ENCODE data around the gene IFIT1.
"Not testable (repeated sequence)": the region's sequence is repeated elsewhere in the genome, so short reads cannot be mapped to it uniquely, and the experiment has no call there.

IFIT1 gene

DNA sequence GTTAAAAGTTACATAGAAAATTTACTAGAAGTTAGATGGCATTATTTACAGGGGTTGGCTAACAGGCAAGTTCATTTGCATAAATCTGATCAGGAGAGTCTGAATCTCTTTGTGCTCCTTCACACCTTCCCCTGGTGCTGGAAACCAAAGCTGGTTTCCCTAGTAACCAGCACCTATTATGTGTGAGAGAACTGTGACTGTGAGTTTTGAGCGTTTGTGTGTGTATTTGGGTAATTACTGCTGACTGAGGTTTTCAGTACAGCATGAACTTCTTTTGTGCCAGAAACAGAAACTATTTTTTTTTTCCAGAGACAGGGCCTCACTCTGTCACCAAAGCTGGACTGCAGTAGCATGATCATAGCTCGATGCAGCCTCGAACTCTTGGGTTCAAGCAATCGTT lies 24.9 kb upstream of the IFIT1 start:
- DNase-seq (ENCODE audit: low read depth) = no peak

DNA sequence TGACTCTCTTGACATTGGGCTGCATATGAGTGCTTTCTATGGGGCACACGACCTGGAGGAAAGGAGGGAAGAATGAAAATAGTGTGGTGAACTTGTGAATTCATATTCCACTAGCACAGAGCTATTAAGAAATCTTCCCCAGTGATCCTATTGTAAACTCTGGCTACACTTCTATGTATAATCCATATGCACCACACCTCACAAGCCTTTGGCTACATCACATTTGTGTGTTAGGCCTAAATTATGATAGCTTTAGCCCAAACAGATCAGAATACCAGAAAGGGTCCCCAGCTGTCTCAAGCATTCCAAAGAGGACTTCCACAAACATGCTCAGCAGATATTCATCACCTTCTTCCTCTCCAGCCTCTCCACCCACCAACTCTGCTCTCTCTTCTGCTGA lies 24.3 kb upstream of the IFIT1 start:
- no peak for DNase-seq (ENCODE audit: low read depth)

GRCh38 chr10:89369156-89370105 lies 23.0 kb upstream of the IFIT1 start:
- DNase-seq (ENCODE audit: low read depth) = no peak

DNA sequence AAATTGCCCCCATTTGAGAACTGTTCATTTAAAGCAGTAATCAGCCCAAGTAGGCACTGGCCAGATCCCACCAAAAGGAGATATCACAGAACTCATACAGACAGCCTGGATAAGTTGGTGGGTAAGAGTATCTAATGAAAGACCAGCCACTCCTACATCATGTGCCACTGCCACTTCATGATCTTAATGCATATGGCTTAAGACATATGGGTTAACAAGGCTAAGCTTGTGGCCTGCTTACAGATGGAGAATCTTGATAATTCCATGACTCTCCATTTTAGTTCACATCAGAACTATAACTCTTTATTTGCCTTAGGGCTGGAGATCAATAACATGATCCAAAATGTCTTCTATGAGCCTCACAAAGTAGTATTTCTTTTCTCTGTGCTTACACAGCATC lies 21.3 kb upstream of the IFIT1 start:
- no peak for DNase-seq (ENCODE audit: low read depth)

DNA sequence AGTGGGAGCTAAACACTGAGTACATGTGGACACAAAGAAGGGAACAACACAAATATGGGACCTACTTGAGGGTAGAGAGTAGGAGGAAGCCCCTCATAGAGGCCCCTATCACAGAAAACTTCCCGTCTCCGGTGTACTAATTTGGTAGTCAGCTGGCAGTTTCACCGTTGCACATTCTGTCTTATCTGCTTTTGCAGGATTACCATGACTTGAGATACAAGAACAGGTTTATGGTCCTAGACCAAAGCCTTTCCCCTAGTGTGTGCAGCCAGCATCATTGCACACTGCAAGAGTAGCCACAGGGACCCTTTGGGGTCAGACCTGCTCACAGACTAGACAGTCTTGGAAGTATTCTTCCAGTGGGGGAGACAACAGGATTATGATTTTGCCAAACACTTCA lies 20.4 kb upstream of the IFIT1 start:
- DNase-seq (ENCODE audit: low read depth) = no peak

GRCh38 chr10:89373916-89374711 lies 18.3 kb upstream of the IFIT1 start:
- no peak for DNase-seq (ENCODE audit: low read depth)

- DNase-seq (ENCODE audit: low read depth) = no peak
These were observed 17.7 kb upstream of the IFIT1 start for GRCh38 chr10:89374713-89375141.

DNA sequence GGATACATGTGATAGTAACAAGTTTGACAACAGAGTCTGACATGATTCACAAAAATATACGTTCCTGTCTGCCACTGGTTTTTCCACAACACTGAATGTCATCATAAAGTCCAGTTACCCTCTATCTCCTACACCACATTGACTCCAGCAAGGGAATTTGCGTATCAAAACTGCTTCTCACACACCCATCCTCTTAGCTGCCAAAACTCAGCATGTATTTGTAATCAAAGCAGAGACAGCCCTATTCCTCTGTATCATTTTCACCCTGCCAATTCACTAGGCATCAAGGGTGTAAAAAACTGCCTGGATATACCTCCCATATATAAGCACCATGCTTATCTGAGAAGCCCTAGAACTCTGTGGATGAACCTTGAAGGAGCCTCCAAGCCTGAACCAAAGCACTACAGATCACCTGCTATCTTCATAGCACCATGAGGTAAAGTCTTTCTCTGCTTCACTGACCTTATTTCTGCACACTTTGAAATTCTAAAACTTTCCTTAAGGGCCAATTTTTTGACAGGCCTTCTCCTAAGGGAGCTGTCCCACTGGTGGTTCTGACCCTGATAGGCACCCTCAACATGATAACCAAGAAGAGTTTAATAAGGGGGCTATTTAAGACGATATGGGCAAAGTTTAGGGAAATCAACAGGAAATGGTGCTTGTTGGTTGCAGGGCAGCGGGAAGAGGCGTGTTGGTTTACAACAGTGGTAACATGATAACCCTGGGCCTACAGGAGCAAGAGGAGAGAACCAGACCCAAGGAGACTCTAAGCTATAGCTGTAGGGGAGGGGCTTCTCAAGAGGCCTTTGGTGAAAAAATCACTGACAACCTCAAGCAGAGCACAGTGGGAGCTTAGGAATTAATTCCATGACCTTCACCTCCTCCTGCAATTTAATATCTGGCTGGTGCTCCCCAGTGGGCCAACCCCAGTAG lies 14.5 kb upstream of the IFIT1 start, which contains the start of gene IFIT1B:
IFIT1B (plus strand) TSS at position 352 of the 933 bp plus-strand sequence; CDS start at position 432, 80 bp downstream.
- DNase-seq (ENCODE audit: low read depth) = no peak

DNA sequence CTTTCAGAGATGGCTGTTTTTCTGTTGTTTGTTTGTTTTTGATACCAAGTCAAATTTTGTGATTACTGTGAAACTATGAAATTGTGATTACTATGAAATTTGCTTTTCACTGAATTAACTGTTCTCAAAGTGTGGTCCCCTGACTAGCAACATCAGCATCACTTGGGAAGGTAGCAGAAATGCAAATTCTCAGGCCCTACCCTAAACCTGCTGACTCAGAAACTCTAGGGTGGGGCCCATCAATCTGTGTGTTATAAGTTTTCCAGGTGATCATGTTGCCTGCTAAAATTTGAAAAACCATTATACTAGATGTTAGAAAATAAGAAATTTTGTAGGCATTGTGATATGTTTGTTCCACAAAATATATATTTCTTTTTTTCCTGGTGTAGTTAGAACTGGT lies 13.3 kb upstream of the IFIT1 start:
- DNase-seq (ENCODE audit: low read depth) = no peak

- no peak for DNase-seq (ENCODE audit: low read depth)
These were observed 9.7 kb upstream of the IFIT1 start for GRCh38 chr10:89382757-89383156.

GRCh38 chr10:89384474-89385340 lies 7.7 kb upstream of the IFIT1 start:
- no peak for DNase-seq (ENCODE audit: low read depth)

GRCh38 chr10:89388806-89389205 lies 3.6 kb upstream of the IFIT1 start:
- no peak for DNase-seq (ENCODE audit: low read depth)

- DNase-seq (ENCODE audit: low read depth) = no peak
These were observed 3.2 kb upstream of the IFIT1 start for GRCh38 chr10:89389254-89389653.

GRCh38 chr10:89390476-89391225 lies 1.8 kb upstream of the IFIT1 start:
- DNase-seq (ENCODE audit: low read depth) = no peak

DNA sequence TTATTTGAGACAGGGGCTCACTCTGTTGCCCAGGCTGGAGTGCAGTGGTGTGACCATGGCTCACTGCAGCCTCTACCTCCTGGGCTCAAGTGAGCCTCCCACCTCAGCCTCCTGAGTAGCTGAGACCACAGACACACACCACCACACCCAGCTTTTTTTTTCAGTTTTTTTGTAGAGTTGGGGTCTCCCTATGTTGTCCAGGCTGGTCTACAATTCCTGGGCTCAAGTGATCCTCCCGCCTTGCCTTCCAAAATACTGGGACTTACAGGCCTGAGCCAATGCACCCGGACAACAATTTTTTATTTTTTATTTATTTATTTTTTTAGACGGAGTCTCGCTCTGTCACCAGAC lies 1.2 kb upstream of the IFIT1 start:
- DNase-seq (ENCODE audit: low read depth) = not testable (repeated sequence)

DNA sequence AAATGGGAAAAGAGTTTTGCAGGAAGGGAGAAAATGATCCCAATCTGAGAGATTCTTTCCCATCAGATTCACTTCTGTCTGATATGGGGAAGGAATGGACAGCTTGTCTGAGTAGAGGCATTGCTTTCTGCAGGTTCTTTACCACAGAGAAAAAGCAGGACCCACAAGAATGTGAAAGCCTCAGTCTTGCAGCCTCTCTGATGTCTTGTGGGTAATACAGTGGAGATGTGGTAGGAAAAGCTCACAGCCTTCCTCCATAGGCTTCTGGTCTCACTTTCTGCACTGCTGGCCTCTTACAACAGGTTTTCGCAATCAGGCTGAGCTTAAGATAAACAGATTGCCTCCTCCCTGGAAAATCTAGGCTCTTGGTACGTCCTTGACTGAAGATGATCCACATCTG lies 551 bp downstream of the IFIT1 start:
- no peak for DNase-seq (ENCODE audit: low read depth)

GRCh38 chr10:89393898-89394297 lies 1.5 kb downstream of the IFIT1 start:
- no peak for DNase-seq (ENCODE audit: low read depth)

DNA sequence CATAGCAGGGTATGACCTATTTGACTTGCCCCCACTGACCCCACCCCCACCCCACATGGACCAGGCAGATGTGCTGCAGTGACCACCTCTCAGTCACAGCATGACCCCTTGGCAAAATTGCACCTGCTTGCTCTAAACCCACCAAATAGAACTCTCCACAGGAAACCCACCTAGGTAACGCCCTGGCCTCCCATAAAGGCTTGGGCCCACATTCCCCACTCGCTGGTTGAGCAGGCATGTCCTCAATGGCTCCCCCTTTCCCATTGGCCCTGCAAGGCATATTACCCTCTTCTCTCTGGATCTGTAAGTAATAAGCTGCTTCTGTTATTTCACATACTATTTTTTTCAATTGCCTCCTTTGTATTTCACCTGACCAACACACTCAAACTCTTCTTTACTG lies 2.7 kb downstream of the IFIT1 start:
- no peak for DNase-seq (ENCODE audit: low read depth)

- no peak for DNase-seq (ENCODE audit: low read depth)
These were observed 5.8 kb downstream of the IFIT1 start for GRCh38 chr10:89398003-89398749.
